ENCODE results near the gene DMRTA2. TPM values are rescaled to one million over a fixed set of nuclear protein-coding genes. Genes with fewer than 3 reads are reported as not detected.

Gene DMRTA2
- polyA plus RNA-seq, 12 donors: 0.07 to 0.23 (median 0.09) TPM; not detected in 4

GRCh38 chr1:50424045-50424883 lies 1.0 kb upstream of the DMRTA2 start:
- DNase-seq: no peak

- DNase-seq: no peak
Observed at GRCh38 chr1:50423670-50424000, 392 bp upstream of the DMRTA2 start.

DNA sequence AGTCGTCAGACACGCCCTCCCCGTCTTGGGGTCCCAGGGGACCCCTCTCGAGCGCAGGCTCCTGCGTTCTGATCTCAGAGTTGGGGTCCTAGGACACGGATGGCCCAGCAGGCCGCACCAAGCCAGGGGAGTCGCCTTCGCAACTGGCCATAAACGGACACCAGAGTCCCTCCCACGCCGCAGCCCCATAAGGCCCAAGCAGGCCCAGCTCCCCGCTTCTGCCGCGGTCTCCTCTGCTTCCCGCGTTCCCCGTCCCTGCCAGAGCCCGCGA lies 633 bp downstream of the DMRTA2 start:
- DNase-seq: no peak

DNA sequence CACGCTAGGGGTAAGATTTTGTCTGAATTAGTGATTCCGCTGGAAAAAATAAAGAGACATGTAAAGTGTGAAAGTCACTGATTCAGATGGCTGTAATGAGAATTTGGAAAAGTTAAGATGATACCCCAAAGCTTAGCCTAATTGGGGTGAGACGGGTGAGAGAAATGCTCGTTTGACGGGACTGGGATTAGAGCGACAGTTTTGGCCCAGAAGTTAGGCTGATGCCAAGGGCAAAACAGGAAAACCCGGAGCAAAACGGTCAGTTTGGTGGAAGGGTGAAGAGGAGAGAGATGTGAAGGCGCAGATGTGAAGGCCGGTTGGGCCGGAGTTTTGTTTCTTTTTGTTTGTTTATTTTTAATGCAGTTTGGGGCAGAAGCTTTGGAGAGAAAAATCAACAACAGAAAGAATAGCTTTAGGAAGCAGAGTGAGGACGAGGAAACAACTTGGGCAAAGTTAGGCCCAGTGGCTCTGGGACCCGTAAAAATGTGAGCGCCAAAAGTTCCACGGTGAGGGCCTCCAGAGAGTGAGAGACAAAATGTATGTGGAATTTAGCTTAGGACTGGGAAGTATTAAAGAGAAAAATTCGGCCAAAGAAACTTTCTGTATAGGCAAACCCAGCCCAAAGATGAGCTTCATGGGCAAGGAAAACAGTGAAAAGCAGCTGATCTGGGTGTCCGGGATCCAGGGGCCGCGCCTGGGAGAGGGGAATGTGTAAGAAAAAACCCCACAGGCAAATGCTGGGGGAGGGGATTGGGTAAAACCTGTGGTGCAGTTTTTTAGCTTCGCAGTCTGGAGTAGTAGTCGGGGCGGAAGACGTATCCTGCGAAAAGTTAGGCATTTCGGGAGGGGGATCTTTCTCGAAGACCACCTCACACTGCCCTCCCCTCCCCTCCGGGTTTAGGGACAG lies 1.2 kb downstream of the DMRTA2 start:
- DNase-seq: no peak

GRCh38 chr1:50421366-50421748 lies 1.9 kb downstream of the DMRTA2 start:
- no peak for DNase-seq

GRCh38 chr1:50420689-50421365 lies 2.4 kb downstream of the DMRTA2 start:
- no peak for DNase-seq

DNA sequence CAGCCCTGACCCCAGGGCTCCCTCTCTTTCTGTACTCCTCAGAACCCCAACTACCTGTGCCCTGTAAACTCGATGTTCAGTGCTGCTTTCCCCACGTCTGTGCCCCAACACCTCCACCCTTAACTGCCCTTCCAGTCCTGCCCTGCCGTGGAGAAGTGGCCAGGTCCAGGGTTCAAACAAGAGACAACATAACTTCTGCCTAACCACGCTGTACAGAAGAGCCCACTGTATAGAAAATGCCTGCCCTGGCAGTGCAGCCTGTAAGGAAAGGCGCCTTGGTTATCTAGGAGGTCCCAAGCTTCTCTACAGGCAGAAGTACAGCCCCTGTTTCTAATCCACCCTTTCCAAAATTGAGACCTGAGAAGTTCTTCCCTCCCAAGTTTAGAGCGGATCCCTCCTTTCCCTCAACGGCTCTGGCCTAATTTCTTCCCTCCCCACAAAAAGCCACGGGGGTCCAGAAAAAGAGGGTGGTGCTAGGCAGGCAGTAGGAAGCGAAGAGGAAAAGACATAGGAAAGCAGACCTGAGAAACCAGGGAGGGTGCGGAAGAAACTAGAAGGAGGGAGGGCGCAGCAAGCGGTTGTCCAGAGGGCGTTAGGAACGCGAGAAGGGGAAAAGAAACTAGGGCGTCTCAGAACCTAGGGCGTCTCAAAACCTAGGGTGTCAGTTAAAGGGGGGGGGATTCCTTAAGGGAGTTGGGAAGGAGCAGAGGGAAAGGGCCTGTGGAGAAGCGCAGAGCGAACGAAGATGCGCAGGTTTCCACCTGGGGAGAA lies 3.2 kb downstream of the DMRTA2 start:
- no peak for DNase-seq

DNA sequence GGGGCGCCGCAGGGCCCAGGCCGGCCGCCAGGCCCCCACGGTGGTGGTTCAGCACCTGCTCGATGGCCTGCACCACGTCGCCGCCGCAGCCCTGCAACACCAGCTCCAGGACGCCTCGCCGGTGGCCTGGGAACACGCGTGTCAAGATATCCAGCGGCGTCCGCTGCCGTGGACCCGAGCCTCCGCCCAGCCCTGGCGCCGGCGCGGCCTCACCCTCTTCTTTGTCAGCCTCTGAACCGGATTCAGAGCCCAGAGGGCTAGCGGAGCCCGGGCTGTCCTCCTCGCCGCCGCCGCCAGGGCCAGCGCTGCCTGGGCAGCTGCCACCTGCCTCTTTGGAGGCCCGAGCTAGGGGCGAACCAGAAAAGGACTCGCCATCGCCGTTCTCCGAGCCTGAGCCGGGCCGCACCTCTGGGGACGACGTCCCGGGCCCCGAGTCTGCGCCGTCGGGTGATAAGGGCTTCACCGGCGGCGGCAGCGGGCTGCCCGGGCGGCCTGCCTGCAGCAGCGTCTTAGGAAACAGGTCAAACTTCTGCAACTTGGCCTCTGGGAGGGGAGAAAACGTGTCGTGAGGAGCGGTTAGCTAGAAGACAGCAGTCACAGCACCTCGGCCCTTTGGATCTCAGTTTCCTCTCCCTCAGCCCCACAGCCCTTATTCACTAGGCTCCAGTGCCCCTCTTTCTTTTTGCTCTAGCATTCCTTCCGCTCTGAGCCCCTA lies 3.9 kb downstream of the DMRTA2 start:
- DNase-seq: no peak

DNA sequence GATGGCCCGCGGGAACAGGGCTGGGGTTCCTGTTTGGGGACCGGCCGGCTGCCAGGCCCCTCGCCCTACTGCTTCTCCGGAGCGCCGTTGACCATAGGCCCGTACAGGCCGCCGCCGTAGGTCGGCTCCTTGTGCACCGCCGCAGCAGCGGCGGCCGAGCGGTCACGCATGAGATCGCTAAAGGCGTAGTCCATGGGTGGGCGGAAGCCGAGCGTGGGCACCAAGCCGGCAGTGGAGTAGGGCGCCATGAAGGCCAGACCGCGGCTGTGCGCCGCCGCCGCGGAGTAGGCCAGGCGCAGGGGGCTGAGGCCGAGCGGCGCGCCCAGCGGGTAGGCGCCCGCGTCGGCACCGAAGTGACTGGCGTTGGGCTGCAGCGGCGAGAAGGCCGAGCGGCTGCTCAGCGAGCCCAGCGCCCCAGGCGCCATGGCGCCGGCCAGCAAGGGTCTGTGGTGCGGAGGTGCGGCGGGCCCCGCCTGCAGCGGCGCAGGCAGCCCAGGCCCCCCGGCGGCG lies 4.6 kb downstream of the DMRTA2 start:
- no peak for DNase-seq

DNA sequence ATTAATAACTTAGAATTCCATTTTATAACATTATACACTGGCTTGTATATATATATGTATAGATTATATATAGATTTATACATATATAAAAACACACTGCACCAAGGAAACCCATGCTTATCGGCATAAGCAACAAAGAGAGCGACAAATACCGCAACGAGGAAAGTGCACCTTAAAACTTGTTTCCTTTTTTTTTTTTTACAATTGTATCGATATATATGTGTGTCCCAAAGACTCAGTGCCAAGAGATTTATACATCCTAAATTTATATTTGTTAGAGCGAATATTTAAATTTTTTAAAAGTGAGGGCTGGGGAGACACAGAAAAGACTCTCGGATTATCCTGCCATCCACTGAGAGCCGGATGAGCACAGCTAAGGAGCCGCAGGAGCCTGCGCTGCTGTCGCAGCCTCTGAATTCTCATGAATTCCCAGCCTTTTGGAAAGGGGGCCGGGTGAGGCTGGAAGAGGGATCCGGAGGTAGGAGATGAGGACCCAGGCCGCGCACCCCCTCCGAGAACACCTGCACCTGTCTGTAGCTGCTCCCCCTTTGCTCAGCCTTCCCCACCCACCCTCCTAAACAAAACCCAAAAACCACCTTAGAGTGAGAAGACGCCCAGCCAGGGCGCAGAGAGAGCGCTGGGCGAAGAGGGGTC lies 5.2 kb downstream of the DMRTA2 start:
- DNase-seq: no peak

DNA sequence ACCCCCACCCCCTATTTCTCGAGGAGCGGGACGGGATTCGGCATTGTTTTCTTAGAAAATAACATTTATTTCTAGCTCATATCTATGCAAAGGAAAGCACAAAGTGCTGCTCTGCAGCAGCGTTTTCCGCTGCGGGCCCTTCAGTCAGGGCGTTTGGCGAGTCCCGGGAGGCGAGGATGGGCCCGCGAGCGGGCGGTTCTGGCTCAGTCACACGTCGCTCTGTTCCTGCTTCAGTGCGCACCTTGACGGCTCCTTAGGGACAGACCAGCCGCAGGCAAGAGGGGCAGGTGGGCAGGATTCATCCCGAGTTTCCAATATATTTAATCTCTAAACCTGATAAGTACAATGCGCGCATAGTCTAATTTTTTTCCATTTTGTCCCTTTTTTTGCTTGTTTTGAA lies 5.7 kb downstream of the DMRTA2 start:
- DNase-seq: no peak

DNA sequence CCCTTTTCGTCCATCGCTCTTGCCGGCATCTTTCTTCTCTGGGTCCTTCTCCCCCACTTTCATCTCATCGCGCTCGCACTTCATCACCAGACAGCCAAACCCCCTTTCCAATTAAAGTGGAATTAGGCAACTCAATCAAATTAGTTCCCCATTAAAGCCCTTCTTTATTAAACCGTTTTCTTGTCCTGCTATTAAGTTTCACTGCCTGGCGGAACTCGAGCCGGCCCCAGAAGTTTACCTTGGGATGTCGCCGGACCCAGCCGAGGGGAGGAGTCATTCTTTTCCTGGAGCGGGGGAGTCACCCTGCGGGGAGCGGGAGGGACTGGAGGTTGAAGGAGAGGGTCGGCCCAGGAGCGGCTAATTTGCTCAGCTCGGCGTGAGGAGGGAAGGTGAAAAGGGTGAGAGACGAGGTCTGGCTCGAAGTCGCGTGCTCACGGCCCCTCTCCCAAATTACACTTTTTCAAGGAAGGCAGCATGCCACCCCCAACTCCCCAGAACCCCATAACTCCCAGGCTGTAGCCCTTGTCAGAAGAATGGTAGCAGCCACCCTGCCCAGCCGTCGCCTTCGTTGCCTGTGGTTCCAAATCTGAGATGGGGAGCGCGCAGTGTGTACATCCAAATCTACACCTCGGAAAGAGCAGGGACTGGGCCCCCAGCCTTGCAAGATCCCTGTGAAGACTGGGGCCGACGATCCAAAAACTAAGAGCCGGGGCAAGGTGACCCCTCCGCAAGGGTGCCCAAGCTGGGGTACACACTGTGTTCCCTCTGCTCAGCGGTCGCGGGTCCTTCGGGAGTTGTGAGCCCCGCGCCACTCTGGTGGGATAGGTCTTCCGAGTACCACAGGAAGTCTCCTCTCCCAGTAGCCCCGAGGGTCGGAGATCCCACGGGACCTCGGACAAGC lies 6.4 kb downstream of the DMRTA2 start:
- DNase-seq: no peak

DNA sequence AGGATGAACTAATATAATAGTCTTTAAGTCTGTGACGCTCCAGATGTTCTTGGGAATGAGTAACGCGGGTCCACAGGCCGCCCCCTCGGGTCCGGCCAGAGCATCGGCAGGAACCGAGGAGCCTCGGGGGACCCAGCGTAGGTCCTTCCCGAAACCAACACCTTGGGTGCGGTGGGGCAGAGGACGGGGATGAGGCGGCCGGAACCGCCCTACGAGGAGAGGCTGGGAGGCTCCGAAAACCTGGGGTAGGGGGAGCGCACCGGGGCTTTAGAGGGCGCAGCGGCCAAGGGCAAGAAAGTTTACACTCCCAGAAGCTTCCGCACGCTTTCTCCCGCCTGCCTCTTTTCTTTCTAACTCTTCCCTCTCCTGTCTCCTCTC lies 7.1 kb downstream of the DMRTA2 start:
- DNase-seq: no peak

- DNase-seq: no peak
Observed at GRCh38 chr1:50415235-50416149, 7.8 kb downstream of the DMRTA2 start.

GRCh38 chr1:50414853-50415234 lies 8.4 kb downstream of the DMRTA2 start:
- DNase-seq: no peak

GRCh38 chr1:50412813-50413476 lies 10.3 kb downstream of the DMRTA2 start:
- DNase-seq: no peak

DNA sequence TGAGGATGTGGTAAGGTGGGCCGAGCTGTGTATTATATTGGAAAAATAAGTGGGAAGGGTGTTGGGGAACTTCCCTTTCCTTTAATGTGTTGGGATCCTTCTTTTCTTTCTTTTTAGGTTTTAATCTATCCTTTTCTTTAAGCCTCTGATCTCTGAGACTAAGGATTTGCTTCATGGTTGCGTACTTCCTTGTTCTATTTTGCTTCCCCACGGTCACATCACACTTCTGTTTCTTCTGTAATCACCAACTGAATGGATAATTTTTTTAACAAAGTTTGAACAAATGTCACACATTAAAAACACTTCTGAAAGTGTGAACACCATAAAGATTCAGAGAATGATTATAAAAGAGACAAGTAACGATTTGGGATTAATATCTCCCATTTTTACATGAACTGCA lies 17.4 kb downstream of the DMRTA2 start:
- DNase-seq: no peak
